HepG2 (cell line): ENCODE results near the gene HMGN4. TPM values are rescaled to one million over a fixed set of nuclear protein-coding genes. Genes with fewer than 3 reads are reported as not detected.

Experiments used
- ATF3 ChIP-seq: sonication (generic); formaldehyde crosslinking; IDR thresholded peaks from 2 replicates; pipeline ENCODE4 v1.4.0; 2020; ENCODE audit warnings: missing genetic modification reagents
- BCL6 ChIP-seq: IDR thresholded peaks from 2 replicates; pipeline ENCODE4 v1.6.1; 2016; ENCODE audit warnings: missing genetic modification reagents, missing compliant biosample characterization
- CC2D1A ChIP-seq: sonication (generic); formaldehyde crosslinking; IDR thresholded peaks from 2 replicates; pipeline ENCODE4 v1.8.1; 2023; ENCODE audit warnings: mild to moderate bottlenecking, missing genetic modification reagents
- CENPT ChIP-seq: sonication (generic); formaldehyde crosslinking; IDR thresholded peaks from 2 replicates; pipeline ENCODE4 v1.8.0; 2022; ENCODE audit warnings: low read depth, mild to moderate bottlenecking, moderate library complexity, missing genetic modification reagents
- FOXK2 ChIP-seq: fragments of 450-650 bp; IDR thresholded peaks from 2 replicates; pipeline ENCODE4 v1.6.1; 2016
- KLF16 ChIP-seq, 2 experiments: sonication (generic) in 1 of 2; formaldehyde crosslinking in 1 of 2; IDR thresholded peaks; 2 replicates each; pipeline versions ENCODE4 v1.6.1 to v1.8.0; 2016 to 2023; ENCODE audit warnings: missing genetic modification reagents in 2 of 2, missing compliant biosample characterization in 1 of 2
- MBNL3 ChIP-seq: fragments of 250-450 bp; sonication (Bioruptor Pico); conservative IDR thresholded peaks from 2 replicates; pipeline ENCODE4 v1.8.0; 2022; ENCODE audit warnings: mild to moderate bottlenecking, inconsistent platforms
- MEF2D ChIP-seq: sonication (generic); formaldehyde crosslinking; IDR thresholded peaks from 2 replicates; pipeline ENCODE4 v1.5.1; 2020; ENCODE audit warnings: mild to moderate bottlenecking, missing genetic modification reagents
- MEIS1 ChIP-seq: sonication (generic); formaldehyde crosslinking; IDR thresholded peaks from 2 replicates; pipeline ENCODE4 v1.9.0; 2021; ENCODE audit warnings: mild to moderate bottlenecking, missing genetic modification reagents, moderate library complexity, borderline replicate concordance
- NFYC ChIP-seq: IDR thresholded peaks from 2 replicates; pipeline ENCODE4 v1.6.1; 2016; ENCODE audit warnings: missing genetic modification reagents, missing compliant biosample characterization
- PAXIP1 ChIP-seq: sonication (generic); formaldehyde crosslinking; conservative IDR thresholded peaks from 2 replicates; pipeline ENCODE4 v1.4.0; 2020; ENCODE audit warnings: mild to moderate bottlenecking, missing genetic modification reagents, moderate library complexity
- RXRA ChIP-seq: sonication (generic); formaldehyde crosslinking; IDR thresholded peaks from 2 replicates; pipeline ENCODE4 v1.5.1; 2020; ENCODE audit warnings: missing genetic modification reagents
- SCMH1 ChIP-seq: sonication (generic); formaldehyde crosslinking; IDR thresholded peaks from 2 replicates; pipeline ENCODE4 v1.9.0; 2021; ENCODE audit warnings: missing genetic modification reagents, mild to moderate bottlenecking, borderline replicate concordance
- ZBTB7B ChIP-seq: sonication (generic); formaldehyde crosslinking; IDR thresholded peaks from 2 replicates; pipeline ENCODE4 v1.4.0; 2020; ENCODE audit warnings: missing genetic modification reagents
- ZNF230 ChIP-seq: sonication (generic); formaldehyde crosslinking; IDR thresholded peaks from 2 replicates; pipeline ENCODE4 v1.4.0; 2020; ENCODE audit warnings: mild to moderate bottlenecking, missing genetic modification reagents
- ZNF501 ChIP-seq: sonication (generic); formaldehyde crosslinking; IDR thresholded peaks from 2 replicates; pipeline ENCODE4 v1.5.1; 2020; ENCODE audit warnings: mild to moderate bottlenecking, moderate library complexity, missing genetic modification reagents
- ZNF530 ChIP-seq: sonication (generic); formaldehyde crosslinking; IDR thresholded peaks from 2 replicates; pipeline ENCODE4 v1.5.0; 2020; ENCODE audit warnings: low read depth, mild to moderate bottlenecking, missing genetic modification reagents
- ZNF709 ChIP-seq: sonication (generic); formaldehyde crosslinking; IDR thresholded peaks from 2 replicates; pipeline ENCODE4 v1.5.0; 2020; ENCODE audit warnings: mild to moderate bottlenecking, missing genetic modification reagents
- ZSCAN29 ChIP-seq: sonication (generic); formaldehyde crosslinking; conservative IDR thresholded peaks from 2 replicates; pipeline ENCODE4 v1.4.0; 2020; ENCODE audit warnings: mild to moderate bottlenecking, missing genetic modification reagents
- polyA plus RNA-seq, 8 experiments: library from polyadenylated mRNA; depleted of rRNA in 3 of 8; stranded (reverse) in 7 of 8; unstranded in 1 of 8; fragments of >200 nt; fragmentation: Illumina TruSeq in 4 of 8; extraction: Trizol in 4 of 8; gene quantifications; 2 replicates each; pipeline versions ENCODE4 v1.2.1 to v1.2.3, GENCODE V29; 2011 to 2016; ENCODE audit warnings: low read depth in 4 of 8, missing spikeins in 1 of 8, mixed read lengths in 1 of 8; ENCODE audit not compliant: insufficient read depth in 1 of 8
- total RNA-seq, 5 experiments: library from RNA; depleted of rRNA; stranded (reverse); fragments of >200 nt; fragmentation: Illumina TruSeq; extraction: Trizol; gene quantifications; 2 replicates each; pipeline ENCODE4 v1.2.3, GENCODE V29; 2016; ENCODE audit warnings: low read depth in 1 of 5
- TF ChIP-seq, protein P1 (sequence below): sonication (generic); formaldehyde crosslinking; IDR thresholded peaks from 2 replicates; pipeline ENCODE4 v1.4.0; 2020; ENCODE audit warnings: low read depth, mild to moderate bottlenecking, missing genetic modification reagents
- TF ChIP-seq, protein P2 (sequence below): sonication (generic); formaldehyde crosslinking; IDR thresholded peaks from 2 replicates; pipeline ENCODE4 v1.9.0; 2021; ENCODE audit warnings: missing genetic modification reagents, borderline replicate concordance
- TF ChIP-seq, protein P3 (sequence below): sonication (generic); formaldehyde crosslinking; IDR thresholded peaks from 2 replicates; pipeline ENCODE4 v1.8.1; 2023; ENCODE audit warnings: mild to moderate bottlenecking, moderate library complexity, missing genetic modification reagents

The HMGN4 gene
- total and polyA plus RNA-seq, 2 of the 13 experiments (the other 11 are each of a cell fraction or from before 2014, with no cell fraction given): 39.9 to 52.1 TPM

- TF ChIP-seq ZNF501 (CRISPR knock-in tag): 0 out of 2 replicates have a peak, but pooled peaks have one; percentile 37
- no peak for TF ChIP-seq ZNF530 (CRISPR knock-in tag)
- TF ChIP-seq FOXK2: no peak
- TF ChIP-seq, protein P1, sequence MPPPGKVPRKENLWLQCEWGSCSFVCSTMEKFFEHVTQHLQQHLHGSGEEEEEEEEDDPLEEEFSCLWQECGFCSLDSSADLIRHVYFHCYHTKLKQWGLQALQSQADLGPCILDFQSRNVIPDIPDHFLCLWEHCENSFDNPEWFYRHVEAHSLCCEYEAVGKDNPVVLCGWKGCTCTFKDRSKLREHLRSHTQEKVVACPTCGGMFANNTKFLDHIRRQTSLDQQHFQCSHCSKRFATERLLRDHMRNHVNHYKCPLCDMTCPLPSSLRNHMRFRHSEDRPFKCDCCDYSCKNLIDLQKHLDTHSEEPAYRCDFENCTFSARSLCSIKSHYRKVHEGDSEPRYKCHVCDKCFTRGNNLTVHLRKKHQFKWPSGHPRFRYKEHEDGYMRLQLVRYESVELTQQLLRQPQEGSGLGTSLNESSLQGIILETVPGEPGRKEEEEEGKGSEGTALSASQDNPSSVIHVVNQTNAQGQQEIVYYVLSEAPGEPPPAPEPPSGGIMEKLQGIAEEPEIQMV (CRISPR knock-in tag): no peak
- no peak for TF ChIP-seq MEIS1 (CRISPR knock-in tag)
- no peak for TF ChIP-seq PAXIP1 (CRISPR knock-in tag)
- TF ChIP-seq, protein P2, sequence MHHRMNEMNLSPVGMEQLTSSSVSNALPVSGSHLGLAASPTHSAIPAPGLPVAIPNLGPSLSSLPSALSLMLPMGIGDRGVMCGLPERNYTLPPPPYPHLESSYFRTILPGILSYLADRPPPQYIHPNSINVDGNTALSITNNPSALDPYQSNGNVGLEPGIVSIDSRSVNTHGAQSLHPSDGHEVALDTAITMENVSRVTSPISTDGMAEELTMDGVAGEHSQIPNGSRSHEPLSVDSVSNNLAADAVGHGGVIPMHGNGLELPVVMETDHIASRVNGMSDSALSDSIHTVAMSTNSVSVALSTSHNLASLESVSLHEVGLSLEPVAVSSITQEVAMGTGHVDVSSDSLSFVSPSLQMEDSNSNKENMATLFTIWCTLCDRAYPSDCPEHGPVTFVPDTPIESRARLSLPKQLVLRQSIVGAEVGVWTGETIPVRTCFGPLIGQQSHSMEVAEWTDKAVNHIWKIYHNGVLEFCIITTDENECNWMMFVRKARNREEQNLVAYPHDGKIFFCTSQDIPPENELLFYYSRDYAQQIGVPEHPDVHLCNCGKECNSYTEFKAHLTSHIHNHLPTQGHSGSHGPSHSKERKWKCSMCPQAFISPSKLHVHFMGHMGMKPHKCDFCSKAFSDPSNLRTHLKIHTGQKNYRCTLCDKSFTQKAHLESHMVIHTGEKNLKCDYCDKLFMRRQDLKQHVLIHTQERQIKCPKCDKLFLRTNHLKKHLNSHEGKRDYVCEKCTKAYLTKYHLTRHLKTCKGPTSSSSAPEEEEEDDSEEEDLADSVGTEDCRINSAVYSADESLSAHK (CRISPR knock-in tag): no peak
- TF ChIP-seq MBNL3: no peak
- TF ChIP-seq, protein P3, sequence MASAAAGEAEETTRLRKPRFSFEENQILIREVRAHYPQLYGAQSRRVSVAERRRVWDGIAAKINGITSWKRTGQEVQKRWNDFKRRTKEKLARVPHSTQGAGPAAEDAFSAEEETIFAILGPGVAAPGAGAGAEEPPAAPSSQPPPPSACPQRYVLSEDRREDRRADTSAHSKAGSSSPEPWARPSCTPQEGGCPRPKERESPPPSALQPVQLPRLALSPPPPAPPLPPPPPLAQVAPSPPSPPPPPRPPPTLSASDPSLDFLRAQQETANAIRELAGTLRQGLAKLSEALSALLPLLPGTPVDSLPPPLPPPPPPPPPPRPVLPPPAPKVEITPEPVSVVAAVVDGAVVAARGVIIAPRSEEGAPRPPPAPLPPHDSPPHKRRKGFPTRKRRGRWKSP: no peak
- TF ChIP-seq MEF2D (CRISPR knock-in tag): no peak
- TF ChIP-seq ZNF230: no peak
- no peak for TF ChIP-seq RXRA
- TF ChIP-seq ZNF709: no peak
- no peak for TF ChIP-seq NFYC
- 0 out of 4 replicates have a peak, but pooled peaks of 1 of the 2 experiments have one; percentile 25 for TF ChIP-seq KLF16 (CRISPR knock-in tag; IDR thresholded peaks at IDR 0.05)
- TF ChIP-seq ZBTB7B (CRISPR knock-in tag): no peak
- TF ChIP-seq CC2D1A (CRISPR knock-in tag): no peak
- TF ChIP-seq ATF3: no peak
- TF ChIP-seq ZSCAN29 (CRISPR knock-in tag): no peak
- TF ChIP-seq SCMH1 (CRISPR knock-in tag): no peak
- TF ChIP-seq CENPT (CRISPR knock-in tag): no peak
- TF ChIP-seq BCL6: no peak
Observed at GRCh38 chr6:26576929-26577719, 39.0 kb downstream of the HMGN4 start (continued).
